ENCODE measurements around the gene ABCC6.
"Not testable (repeated sequence)": the region's sequence is repeated elsewhere in the genome, so short reads cannot be mapped to it uniquely, and the experiment has no call there.

The ABCC6 gene

DNA sequence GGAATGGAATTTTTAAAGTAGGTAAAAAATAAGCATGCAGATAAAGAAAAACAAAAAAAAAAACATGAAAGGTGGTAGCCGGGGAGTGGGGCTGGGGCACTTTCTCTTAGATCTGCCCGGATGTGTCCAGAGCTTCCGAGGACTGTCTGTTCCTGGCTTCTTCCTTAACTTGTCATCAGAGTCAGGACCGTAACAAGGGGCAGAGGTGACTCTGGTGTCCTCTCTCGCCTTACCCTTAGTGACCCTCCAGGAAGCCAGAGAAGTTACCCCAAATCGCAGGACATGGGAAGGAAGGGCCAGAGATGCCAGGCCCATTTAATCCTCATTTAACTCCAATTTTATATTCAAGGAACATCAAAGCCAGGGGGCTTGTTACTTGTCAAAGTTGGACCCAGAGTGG lies 115.5 kb downstream of the ABCC6 start:
- no peak for FAIRE-seq

GRCh38 chr16:16106466-16106865 lies 116.8 kb downstream of the ABCC6 start:
- FAIRE-seq, result no peak

- no peak for FAIRE-seq
These were observed 117.6 kb downstream of the ABCC6 start for GRCh38 chr16:16105646-16106045.

DNA sequence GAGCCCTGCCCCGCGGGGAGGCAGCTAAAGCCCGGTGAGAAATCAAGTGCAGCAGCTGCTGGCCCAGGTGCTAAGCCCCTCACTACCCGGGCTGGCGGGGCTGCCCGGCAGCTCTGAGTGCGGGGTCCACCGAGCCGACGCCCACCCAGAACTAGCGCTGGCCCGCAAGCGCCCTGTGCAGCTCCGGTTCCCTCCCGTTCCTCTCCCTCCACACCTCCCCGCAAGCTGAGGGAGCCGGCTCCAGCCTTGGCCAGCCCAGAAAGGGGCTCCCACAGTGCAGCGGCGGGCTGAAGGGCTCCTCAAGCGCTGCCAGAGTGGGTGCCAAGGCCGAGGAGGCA lies 118.5 kb downstream of the ABCC6 start:
- not testable (repeated sequence) for FAIRE-seq

GRCh38 chr16:16104132-16104803 lies 119.0 kb downstream of the ABCC6 start:
- not testable (repeated sequence) for FAIRE-seq

DNA sequence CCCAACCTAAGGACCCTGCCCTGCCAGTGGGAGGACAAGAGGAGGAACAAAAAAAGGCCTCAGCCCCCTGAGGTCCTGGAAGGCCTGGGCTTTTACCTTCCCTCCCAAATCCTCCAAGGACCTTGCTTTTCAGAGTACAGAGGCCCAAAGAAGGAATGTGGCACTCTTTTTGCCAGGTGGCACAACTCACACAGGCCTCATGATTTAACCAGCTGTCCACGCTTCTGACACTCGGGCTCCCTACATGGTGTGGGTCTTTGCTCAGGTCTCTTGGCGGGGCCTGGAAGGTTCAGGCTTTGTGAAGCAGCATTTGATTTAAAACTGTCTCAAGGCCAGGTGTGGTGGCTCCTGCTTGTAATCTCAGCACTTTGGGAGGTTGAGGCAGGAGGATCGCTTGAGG lies 120.6 kb downstream of the ABCC6 start:
- FAIRE-seq, result no peak

- no peak for FAIRE-seq
These were observed 121.7 kb downstream of the ABCC6 start for GRCh38 chr16:16101585-16101984.

DNA sequence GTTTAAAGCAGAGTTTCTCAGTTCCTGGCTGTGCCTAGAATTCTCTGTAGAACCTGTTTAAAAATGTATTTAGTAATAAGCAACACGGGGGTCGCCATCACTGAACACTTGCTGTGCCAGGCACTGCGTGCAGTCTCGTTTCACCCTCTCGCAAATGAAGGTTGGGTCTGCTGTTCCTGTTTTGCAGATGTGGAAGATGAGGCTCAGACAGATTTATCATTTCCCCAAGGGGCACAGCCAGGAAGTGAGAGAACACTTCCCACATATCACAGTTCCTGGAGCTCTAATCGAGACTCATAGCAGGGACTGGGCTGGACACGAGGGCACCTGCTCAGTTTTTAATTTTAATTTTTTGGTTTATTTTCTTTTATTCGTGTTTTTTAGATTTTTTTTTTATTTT lies 122.7 kb downstream of the ABCC6 start:
- no peak for FAIRE-seq

- no peak for FAIRE-seq
These were observed 124.0 kb downstream of the ABCC6 start for GRCh38 chr16:16099320-16099719.

Data from islet of Langerhans (tissue), 1 donor.